Tibial artery (tissue), 4 donors: ENCODE measurements around the gene POLR1G.
"Not testable (repeated sequence)": the region's sequence is repeated elsewhere in the genome, so short reads cannot be mapped to it uniquely, and the experiment has no call there.

ENCODE experiments used
- DNase-seq, 2 donors: peaks; one replicate each; pipeline ENCODE4 v3.0.0-alpha.2; 2019
- H3K27ac ChIP-seq, 2 donors: fragments of 200-600 bp; sonication (generic) in 1 of 2; 1 replicate in 1 of 2; 2 replicates in 1 of 2; pipeline ENCODE4 v1.5.1; 2018 to 2019; ENCODE audit warnings: mild to moderate bottlenecking in 1 of 2
- H3K27me3 ChIP-seq, 2 donors: fragments of 200-600 bp; sonication (generic) in 1 of 2; one replicate each; pipeline versions ENCODE4 v1.5.1 to v1.6.0; 2016 to 2019
- H3K36me3 ChIP-seq, 3 donors: fragments of 200-600 bp; sonication (generic) in 2 of 3; one replicate each; pipeline ENCODE4 v1.5.1; 2016 to 2019; ENCODE audit warnings: mild to moderate bottlenecking in 2 of 3
- H3K4me1 ChIP-seq, 4 donors: fragments of 200-600 bp; sonication (generic) in 2 of 4; 1 replicate in 3 of 4; 2 replicates in 1 of 4; pipeline ENCODE4 v1.5.1; 2016 to 2019
- H3K4me3 ChIP-seq, 2 donors: fragments of 200-600 bp; sonication (generic) in 1 of 2; 1 replicate in 1 of 2; 2 replicates in 1 of 2; pipeline ENCODE4 v1.5.1; 2018 to 2019; ENCODE audit warnings: mild to moderate bottlenecking in 2 of 2
- H3K9me3 ChIP-seq, 3 donors: fragments of 200-600 bp; sonication (generic) in 1 of 3; one replicate each; pipeline ENCODE4 v1.5.1; 2016 to 2019
- CTCF ChIP-seq, 2 experiments: fragments of 200-600 bp in 1 of 2; fragments of 450-650 bp in 1 of 2; IDR thresholded peaks; one replicate each; pipeline ENCODE4 v1.5.1; 2017 to 2019; ENCODE audit warnings: antibody characterized with exemption in 2 of 2, mild to moderate bottlenecking in 1 of 2, moderate library complexity in 1 of 2
- intact Hi-C: fragments of 100-400 bp; cut with DNase I; formaldehyde crosslinking; loops from one replicate; pipeline ENCODE4 v1.15.0; 2023; ENCODE audit warnings: low total_unique reads

Gene POLR1G

DNA sequence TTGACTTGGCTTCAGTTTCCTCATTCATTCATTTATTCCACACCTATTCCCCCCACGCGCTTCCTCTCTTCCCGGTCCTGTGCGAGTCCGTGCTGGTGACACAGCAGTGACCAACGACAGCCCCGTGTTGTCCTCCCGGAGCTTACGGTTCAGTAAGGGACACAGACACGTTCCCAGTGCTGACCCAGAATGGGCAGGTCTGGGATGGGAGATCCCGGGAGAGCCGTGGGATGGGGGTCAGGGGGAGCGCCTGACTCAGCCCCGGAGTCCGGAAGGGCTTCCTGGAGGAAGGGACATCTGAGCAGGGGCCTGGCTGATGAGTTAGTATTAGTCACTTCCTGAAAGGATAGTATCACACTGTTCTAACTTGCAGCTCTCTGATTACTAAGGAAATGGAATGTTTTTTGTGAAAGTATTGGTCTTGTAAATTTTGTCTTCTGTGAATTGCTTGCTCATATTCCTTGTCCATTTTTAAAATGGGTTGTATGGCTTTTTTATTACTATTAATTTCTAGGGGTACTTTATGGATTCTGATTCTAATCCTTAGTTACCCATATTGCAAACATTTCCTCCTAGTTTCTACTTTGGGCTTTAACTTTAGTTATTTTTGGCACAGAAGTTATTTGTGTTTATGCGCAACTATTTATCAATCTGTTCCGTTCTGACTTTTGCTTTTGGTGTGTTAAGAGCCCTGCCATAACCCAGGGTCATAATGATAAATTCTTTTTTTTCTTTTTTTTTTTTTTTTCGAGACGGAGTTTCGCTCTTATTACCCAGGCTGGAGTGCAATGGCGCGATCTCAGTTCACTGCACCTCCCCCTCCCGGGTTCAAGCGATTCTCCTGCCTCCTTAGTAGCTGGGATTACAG lies 18.0 kb downstream of the POLR1G start:
- TF ChIP-seq CTCF (IDR thresholded peaks at IDR 0.05) = no peak
- Histone ChIP-seq H3K36me3 (peaks cover 0 to 19% (median 17%) of the 10 kb centered on the region in 3 donors), H3K4me1 (peaks cover 0 to 60% (median 42%) of the 10 kb centered on the region in 4 donors), H3K27me3 (no peaks in the 10 kb centered on the region), H3K4me3 (peak overlapping the region; percentile 61 to 69), H3K9me3 (no peaks in the 10 kb centered on the region), H3K27ac (peak overlapping the region; percentile 86 to 89)
- peak; percentile 73 to 84 for DNase-seq
- intact Hi-C loops = no loop called here

- Histone ChIP-seq H3K36me3 (no peaks in the 10 kb centered on the region), H3K9me3 (no peaks in the 10 kb centered on the region), H3K4me3 (peak overlapping the region; percentile 50 to 57), H3K27me3 (no peaks in the 10 kb centered on the region), H3K4me1 (peaks cover 0 to 49% (median 33%) of the 10 kb centered on the region in 4 donors), H3K27ac (peak overlapping the region; percentile 94 to 95)
- intact Hi-C loops = no loop called here
- peak; percentile 57 to 92 for DNase-seq
- TF ChIP-seq CTCF (IDR thresholded peaks at IDR 0.05) = peak; percentile 42 to 50
Measured at GRCh38 chr19:45428384-45429231, 22.2 kb downstream of the POLR1G start.

DNA sequence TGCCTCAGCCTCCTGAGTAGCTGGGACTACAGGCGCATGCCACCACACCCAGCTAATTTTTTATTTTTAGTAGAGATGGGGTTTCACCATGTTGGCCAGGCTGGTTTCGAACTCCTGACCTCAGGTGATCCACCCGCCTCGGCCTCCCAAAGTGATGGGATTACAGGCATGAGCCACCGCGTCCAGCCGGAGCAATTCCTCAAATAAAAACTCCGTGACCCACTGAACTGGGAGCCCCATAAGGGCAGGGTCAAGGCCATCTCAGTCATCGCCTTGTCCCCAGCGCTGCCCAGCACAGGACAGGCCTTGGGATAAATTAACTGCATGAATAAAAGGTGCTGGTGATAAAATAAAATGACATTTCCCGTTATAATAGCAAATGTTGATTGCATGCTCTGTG lies 23.5 kb downstream of the POLR1G start:
- H3K9me3 ChIP-seq, intact Hi-C loops, H3K4me3 ChIP-seq, H3K36me3 ChIP-seq, H3K27me3 ChIP-seq, DNase-seq: not testable (repeated sequence)
- Histone ChIP-seq H3K4me1 (peaks cover 0 to 39% (median 24%) of the 10 kb centered on the region in 4 donors), H3K27ac (peak overlapping the region; percentile 94 to 95)

GRCh38 chr19:45431008-45431407 lies 24.6 kb downstream of the POLR1G start:
- H3K4me3 ChIP-seq, H3K36me3 ChIP-seq, H3K27me3 ChIP-seq, DNase-seq, H3K27ac ChIP-seq, intact Hi-C loops, H3K9me3 ChIP-seq: not testable (repeated sequence)
- H3K4me1 ChIP-seq = peaks cover 0 to 31% (median 18%) of the 10 kb centered on the region in 4 donors

DNA sequence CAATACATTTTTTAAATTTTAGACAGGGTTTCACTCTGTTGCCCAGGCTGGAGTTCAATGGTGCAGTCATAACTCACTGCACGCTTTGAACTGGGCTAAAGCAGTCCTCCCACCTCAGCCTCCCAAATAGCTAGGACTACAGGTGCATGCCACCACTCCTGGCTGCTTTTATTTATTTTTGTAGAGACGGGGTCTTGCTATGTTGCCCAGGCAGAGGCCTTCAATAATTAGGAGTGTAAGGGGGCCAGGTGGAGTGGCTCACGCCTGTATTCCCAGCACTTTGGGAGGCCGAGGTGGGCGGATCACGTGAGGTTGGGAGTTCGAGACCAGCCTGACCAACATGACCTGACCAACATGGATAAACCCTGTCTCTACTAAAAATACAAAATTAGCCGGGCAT lies 26.1 kb downstream of the POLR1G start:
- H3K4me3 ChIP-seq, intact Hi-C loops, H3K9me3 ChIP-seq, H3K27me3 ChIP-seq, H3K36me3 ChIP-seq, DNase-seq, H3K27ac ChIP-seq: not testable (repeated sequence)
- peaks cover 0 to 23% (median 16%) of the 10 kb centered on the region in 4 donors for H3K4me1 ChIP-seq

GRCh38 chr19:45437328-45437727 lies 30.9 kb downstream of the POLR1G start:
- DNase-seq = no peak
- intact Hi-C loops = no loop called here
- Histone ChIP-seq H3K9me3 (no peaks in the 10 kb centered on the region), H3K4me3 (no peak overlapping the region), H3K27ac (no peak overlapping the region), H3K36me3 (no peaks in the 10 kb centered on the region), H3K4me1 (peaks cover 0 to 17% (median 9%) of the 10 kb centered on the region in 4 donors), H3K27me3 (no peaks in the 10 kb centered on the region)
- no peak for TF ChIP-seq CTCF (IDR thresholded peaks at IDR 0.05)

DNA sequence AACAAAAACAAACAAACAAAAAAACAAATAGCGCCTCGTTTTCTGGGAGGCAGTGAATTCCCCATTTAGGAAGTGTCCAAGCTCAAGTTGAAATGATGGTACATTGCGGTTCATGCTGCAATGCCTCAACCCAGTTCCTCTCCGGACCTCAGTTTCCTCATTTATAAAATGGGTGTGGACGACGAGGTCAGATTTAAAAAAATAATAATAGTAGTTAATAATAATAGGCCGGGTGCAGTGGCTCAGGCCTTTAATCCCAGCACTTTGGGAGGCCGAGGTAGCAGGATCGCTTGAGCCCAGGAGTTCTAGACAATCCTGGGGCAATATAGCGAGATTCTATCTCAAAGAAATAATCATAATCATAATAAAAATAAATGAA lies 32.7 kb downstream of the POLR1G start:
- H3K4me3 ChIP-seq = peak overlapping the region; percentile 60 to 80
- peak overlapping the region; percentile 92 for H3K27ac ChIP-seq
- intact Hi-C loops = loop anchor here (2.0 kb wide), 1 partner anchor 40 kb away; no protein-coding TSS in a partner anchor

More for the DNA sequence above, 32.7 kb downstream of the POLR1G start:
- peaks cover 1 to 27% (median 22%) of the 10 kb centered on the region in 4 donors for H3K4me1 ChIP-seq
- H3K27me3 ChIP-seq = no peaks in the 10 kb centered on the region
- TF ChIP-seq CTCF (IDR thresholded peaks at IDR 0.05) = no peak
- no peaks in the 10 kb centered on the region for H3K9me3 ChIP-seq
- H3K36me3 ChIP-seq = no peaks in the 10 kb centered on the region
- no peak for DNase-seq
